IMR-90 (cell line): Measurements from ENCODE around the gene GPRC6A. TPM values are rescaled to one million over a fixed set of nuclear protein-coding genes. Genes with fewer than 3 reads are reported as not detected.

Experiments
- ATAC-seq: fragments of 200-7000 bp; cut with Tn5 transposase; 2 replicates; pipeline ENCODE4 v1.9.1; 2020; ENCODE audit warnings: low read depth, mild to moderate bottlenecking, moderate library complexity
- BruUV-seq: library from RNA; stranded (reverse); fragments of 400-500 nt; replicated peaks from 2 replicates; lab custom pipeline; 2021; lab: Mats Ljungman, UMichigan
- CTCF ChIA-PET: fragments of 300-600 bp; formaldehyde crosslinking; extraction: SDS; loops from one replicate; lab custom pipeline; 2021; ENCODE audit warnings: antibody characterized with exemption; lab: Yijun Ruan, JAX
- POLR2A ChIA-PET: fragments of 300-600 bp; sonication (Branson Sonifier 250); formaldehyde crosslinking; loops from one replicate; lab custom pipeline; 2022; ENCODE audit warnings: antibody characterized with exemption; ENCODE audit not compliant: unreplicated experiment; lab: Charles Lee
- DNase-seq: peaks from one replicate; pipeline ENCODE4 v3.0.0; 2013
- H2AFZ ChIP-seq: replicated peaks from 2 replicates; pipeline ENCODE3; 2013; ENCODE audit warnings: low read length, mild to moderate bottlenecking; ENCODE audit not compliant: poor library complexity
- H2AK5ac ChIP-seq: 2 replicates; pipeline ENCODE4 v1.6.1; 2013; ENCODE audit warnings: low read depth, low read length, inconsistent platforms
- H2AK9ac ChIP-seq: replicated peaks from 2 replicates; pipeline ENCODE3; 2013; ENCODE audit warnings: mild to moderate bottlenecking, low read depth, low read length, moderate library complexity; ENCODE audit not compliant: poor library complexity
- H2BK120ac ChIP-seq: 2 replicates; pipeline ENCODE4 v1.6.1; 2013; ENCODE audit warnings: low read depth, low read length, inconsistent platforms
- H2BK15ac ChIP-seq: 3 replicates; pipeline ENCODE4 v1.6.1; 2013; ENCODE audit warnings: low read depth, low read length, inconsistent platforms
- H2BK20ac ChIP-seq: 2 replicates; pipeline ENCODE4 v1.6.1; 2013; ENCODE audit warnings: low read depth, mild to moderate bottlenecking, inconsistent platforms, low read length, moderate library complexity
- H2BK5ac ChIP-seq: 2 replicates; pipeline ENCODE4 v1.6.1; 2013; ENCODE audit warnings: mild to moderate bottlenecking, low read depth, low read length, inconsistent platforms; ENCODE audit not compliant: poor library complexity, severe bottlenecking
- H3K14ac ChIP-seq: replicated peaks from 2 replicates; pipeline ENCODE4 v1.6.1; 2013; ENCODE audit warnings: low read depth, low read length, inconsistent platforms
- H3K18ac ChIP-seq: 2 replicates; pipeline ENCODE4 v1.6.1; 2013; ENCODE audit warnings: low read depth, low read length, control low read depth
- H3K23ac ChIP-seq: 2 replicates; pipeline ENCODE4 v1.6.1; 2013; ENCODE audit warnings: low read depth, low read length, inconsistent platforms
- H3K27ac ChIP-seq: 2 replicates; pipeline ENCODE4 v1.5.1; 2013; ENCODE audit warnings: mild to moderate bottlenecking, control low read depth, low read length; ENCODE audit not compliant: insufficient read depth
- H3K27me3 ChIP-seq: 2 replicates; pipeline ENCODE4 v1.6.1; 2013; ENCODE audit warnings: low read length; ENCODE audit not compliant: control insufficient read depth, insufficient read depth
- H3K36me3 ChIP-seq: 2 replicates; pipeline ENCODE4 v1.6.1; 2013; ENCODE audit warnings: low read length, mixed read lengths; ENCODE audit not compliant: control insufficient read depth, insufficient read depth
- H3K4ac ChIP-seq: 2 replicates; pipeline ENCODE4 v1.6.1; 2013; ENCODE audit warnings: low read depth, low read length, inconsistent platforms
- H3K4me1 ChIP-seq: 2 replicates; pipeline ENCODE4 v1.6.1; 2013; ENCODE audit warnings: low read length, mixed read lengths; ENCODE audit not compliant: control insufficient read depth, insufficient read depth
- H3K4me2 ChIP-seq: 2 replicates; pipeline ENCODE4 v1.6.1; 2013; ENCODE audit warnings: low read depth, mild to moderate bottlenecking, control low read depth, low read length, moderate library complexity
- H3K4me3 ChIP-seq: 2 replicates; pipeline ENCODE4 v1.5.1; 2013; ENCODE audit warnings: low read depth, mild to moderate bottlenecking, control low read depth, low read length, moderate library complexity; ENCODE audit not compliant: insufficient read depth
- H3K56ac ChIP-seq: 2 replicates; pipeline ENCODE4 v1.6.1; 2013; ENCODE audit warnings: low read length, inconsistent platforms; ENCODE audit not compliant: insufficient read depth; ENCODE audit errors: extremely low read depth
- H3K79me1 ChIP-seq, 2 experiments: 2 replicates each; pipeline ENCODE4 v1.6.1; 2013; ENCODE audit warnings: low read length in 2 of 2, inconsistent platforms in 1 of 2, low read depth in 1 of 2
- H3K9ac ChIP-seq: 2 replicates; pipeline ENCODE4 v1.6.1; 2013; ENCODE audit warnings: low read depth, low read length, control low read depth
- H3K9me1 ChIP-seq: 2 replicates; pipeline ENCODE4 v1.6.1; 2013; ENCODE audit warnings: low read length, inconsistent platforms; ENCODE audit not compliant: insufficient read depth
- H3K9me3 ChIP-seq: 2 replicates; pipeline ENCODE4 v1.6.1; 2013; ENCODE audit warnings: low read length; ENCODE audit not compliant: control insufficient read depth, insufficient read depth
- H4K20me1 ChIP-seq: 2 replicates; pipeline ENCODE4 v1.6.1; 2013; ENCODE audit warnings: low read length, inconsistent platforms; ENCODE audit not compliant: insufficient read depth
- H4K5ac ChIP-seq: 2 replicates; pipeline ENCODE4 v1.6.1; 2013; ENCODE audit warnings: mild to moderate bottlenecking, low read depth, low read length, control low read depth
- H4K8ac ChIP-seq, 2 experiments: 2 replicates each; pipeline ENCODE4 v1.6.1; 2013; ENCODE audit warnings: low read depth in 2 of 2, low read length in 2 of 2, control low read depth in 1 of 2, inconsistent platforms in 1 of 2
- H4K91ac ChIP-seq: 2 replicates; pipeline ENCODE4 v1.6.1; 2013; ENCODE audit warnings: low read depth, low read length, inconsistent platforms; ENCODE audit not compliant: insufficient read depth
- CEBPB ChIP-seq: IDR thresholded peaks from 2 replicates; pipeline ENCODE4 v1.6.1; 2012; ENCODE audit warnings: low read depth, low read length, improper control_type of control experiment
- CHD1 ChIP-seq: IDR thresholded peaks from 2 replicates; pipeline ENCODE4 v1.6.1; 2012; ENCODE audit warnings: low read depth, low read length, improper control_type of control experiment
- MAZ ChIP-seq: IDR thresholded peaks from 2 replicates; pipeline ENCODE4 v1.6.1; 2012; ENCODE audit warnings: low read depth, mild to moderate bottlenecking, low read length, improper control_type of control experiment, moderate library complexity, borderline replicate concordance
- MXI1 ChIP-seq: IDR thresholded peaks from 2 replicates; pipeline ENCODE4 v1.6.1; 2012; ENCODE audit warnings: low read depth, mild to moderate bottlenecking, low read length, moderate library complexity, borderline replicate concordance
- NFE2L2 ChIP-seq: fragments of 150-350 bp; IDR thresholded peaks from 2 replicates; pipeline ENCODE4 v1.6.1; 2016; ENCODE audit warnings: low read depth, mild to moderate bottlenecking, low read length
- POLR2A ChIP-seq: IDR thresholded peaks from 2 replicates; pipeline ENCODE4 v1.6.1; 2012; ENCODE audit warnings: mild to moderate bottlenecking, low read depth, low read length
- RAD21 ChIP-seq: IDR thresholded peaks from 2 replicates; pipeline ENCODE4 v1.6.1; 2012; ENCODE audit warnings: low read length, improper control_type of control experiment
- RFX5 ChIP-seq: IDR thresholded peaks from 2 replicates; pipeline ENCODE4 v1.8.0; 2012; ENCODE audit warnings: low read depth, mild to moderate bottlenecking, low read length, moderate library complexity
- SMC3 ChIP-seq: fragments of 150-350 bp; IDR thresholded peaks from 2 replicates; pipeline ENCODE4 v1.6.1; 2016; ENCODE audit warnings: low read depth, mild to moderate bottlenecking, antibody characterized with exemption, low read length, moderate library complexity
- dilution Hi-C: fragments of 300-500 bp; cut with HindIII; formaldehyde crosslinking; loops from one replicate; pipeline ENCODE4 v1.14.3; 2018; ENCODE audit warnings: low sequenced_read_pairs; ENCODE audit not compliant: unreplicated experiment
- in situ Hi-C: fragments of 300-500 bp; cut with MboI; formaldehyde crosslinking; loops from 3 replicates; pipeline ENCODE4 v1.14.3; 2019; ENCODE audit warnings: low sequenced_read_pairs, inconsistent platforms, mixed read lengths
- intact Hi-C: fragments of 100-400 bp; cut with micrococcal nuclease; formaldehyde crosslinking; loops from 2 replicates; pipeline ENCODE4 v1.10.0; 2022
- polyA plus RNA-seq, 3 experiments: library from polyadenylated mRNA; depleted of rRNA; stranded (reverse); fragments of >200 nt; gene quantifications; 2 replicates each; pipeline ENCODE4 v1.2.3, GENCODE V29; 2012; ENCODE audit warnings: low replicate concordance in 1 of 3
- total RNA-seq: library from RNA; depleted of rRNA; stranded (reverse); fragments of >200 nt; gene quantifications from 2 replicates; pipeline ENCODE4 v1.2.3, GENCODE V29; 2012
- TF ChIP-seq, protein P1 (sequence below): fragments of 150-350 bp; IDR thresholded peaks from 2 replicates; pipeline ENCODE4 v1.6.1; 2017; ENCODE audit warnings: mild to moderate bottlenecking, antibody characterized with exemption, low read length, low read depth

Gene GPRC6A
- total and polyA plus RNA-seq, 2 of the 4 experiments (the other 2 are of a cell fraction), result not detected

DNA sequence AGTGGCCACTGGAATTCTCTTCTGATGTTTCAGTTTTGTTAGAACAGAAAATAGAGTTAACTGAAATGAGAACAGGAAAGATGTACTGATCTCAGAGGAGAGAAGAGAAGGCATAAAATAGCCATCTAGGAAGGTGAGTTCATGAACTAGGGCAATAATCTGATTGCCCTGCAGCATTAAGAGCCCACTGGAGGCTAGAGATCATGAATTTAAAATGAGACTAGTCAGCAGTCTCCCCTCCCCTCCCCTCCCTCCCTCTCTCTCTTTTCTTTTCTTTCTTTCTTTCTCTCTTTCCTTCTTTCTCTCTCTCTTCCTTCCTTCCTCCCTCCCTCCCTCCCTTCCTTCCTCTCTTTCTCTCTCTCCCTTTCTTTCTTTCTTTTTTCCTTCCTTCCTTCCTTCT, 28.9 kb downstream of the GPRC6A start:
- Histone ChIP-seq H3K4me2 (no peak overlapping the region), H2AFZ (no peak overlapping the region), H3K4me1 (no peaks in the 10 kb centered on the region), H2BK20ac (no peak overlapping the region), H4K8ac (no peak overlapping the region), H4K20me1 (no peaks in the 10 kb centered on the region), H3K23ac (no peak overlapping the region), H3K27ac (no peak overlapping the region), H3K36me3 (no peaks in the 10 kb centered on the region), H4K91ac (no peak overlapping the region), H3K9ac (no peak overlapping the region), H2BK120ac (no peak overlapping the region), H3K9me1 (no peaks in the 10 kb centered on the region), H3K18ac (no peak overlapping the region), H3K14ac (no peak overlapping the region), H2BK5ac (no peak overlapping the region), H2AK9ac (no peak overlapping the region), H3K56ac (no peak overlapping the region), H3K79me1 (no peaks in the 10 kb centered on the region), H2BK15ac (no peak overlapping the region), H2AK5ac (no peak overlapping the region), H4K5ac (no peak overlapping the region), H3K4ac (no peak overlapping the region), H3K27me3 (no peaks in the 10 kb centered on the region), H3K9me3 (no peaks in the 10 kb centered on the region), H3K4me3 (no peak overlapping the region)
- no TSS peak for BruUV-seq
- DNase-seq, result no peak
- ATAC-seq, result no peak
- dilution Hi-C loops, result no loop called here
- intact Hi-C loops, result no loop called here
- CTCF ChIA-PET, result no interaction called here
- POLR2A ChIA-PET, result no interaction called here
- TF ChIP-seq NFE2L2 (no peak), RAD21 (no peak), MXI1 (no peak), CEBPB (no peak), CHD1 (no peak), MAZ (no peak), SMC3 (no peak), POLR2A (no peak), RFX5 (no peak)
- TF ChIP-seq, protein P1, sequence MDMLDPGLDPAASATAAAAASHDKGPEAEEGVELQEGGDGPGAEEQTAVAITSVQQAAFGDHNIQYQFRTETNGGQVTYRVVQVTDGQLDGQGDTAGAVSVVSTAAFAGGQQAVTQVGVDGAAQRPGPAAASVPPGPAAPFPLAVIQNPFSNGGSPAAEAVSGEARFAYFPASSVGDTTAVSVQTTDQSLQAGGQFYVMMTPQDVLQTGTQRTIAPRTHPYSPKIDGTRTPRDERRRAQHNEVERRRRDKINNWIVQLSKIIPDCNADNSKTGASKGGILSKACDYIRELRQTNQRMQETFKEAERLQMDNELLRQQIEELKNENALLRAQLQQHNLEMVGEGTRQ, result no peak
- in situ Hi-C loops, result no loop called here
